ENCODE results near the gene TRIM41.
"Not testable (repeated sequence)": the region's sequence is repeated elsewhere in the genome, so short reads cannot be mapped to it uniquely, and the experiment has no call there.

TRIM41 gene

DNA sequence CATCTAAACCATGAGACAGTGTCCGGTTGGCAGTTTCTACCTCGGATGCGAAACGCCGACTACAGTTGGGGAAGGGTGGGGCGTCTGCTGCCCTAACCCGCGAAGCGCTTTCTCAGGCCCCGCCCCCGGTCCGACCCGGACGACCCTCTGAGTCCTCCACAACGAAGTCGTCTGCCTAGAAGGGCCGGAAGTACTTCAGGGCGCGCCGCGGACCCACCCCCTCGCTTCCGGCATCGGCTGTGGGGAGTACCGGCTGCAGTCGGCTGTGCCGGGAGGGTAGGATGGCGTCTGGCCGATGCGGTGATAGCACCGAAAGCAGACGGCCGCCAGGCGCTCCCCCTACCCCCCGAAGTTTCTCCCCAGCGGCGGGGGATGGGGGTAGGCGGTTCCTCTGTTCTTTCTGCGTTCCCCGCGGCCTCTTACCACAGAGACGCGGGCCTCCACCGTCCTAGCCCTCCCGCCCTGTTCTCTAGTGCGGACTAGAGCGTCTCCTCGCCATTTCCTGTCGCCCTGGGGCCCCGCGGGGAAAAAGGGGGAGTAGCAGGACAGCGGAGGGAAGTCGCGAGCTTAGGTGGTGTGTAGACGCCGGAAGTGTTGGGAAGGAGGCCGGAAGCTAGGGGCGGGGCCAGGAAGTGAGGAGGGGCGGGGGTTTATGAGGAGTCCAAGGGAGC lies at the start of gene TRIM41:
TSS of gene TRIM41 (plus strand) at position 224 of the 671 bp plus-strand sequence. CDS start 719 bp downstream, outside the sequence.
- peak; percentile 99 for DNase-seq

DNA sequence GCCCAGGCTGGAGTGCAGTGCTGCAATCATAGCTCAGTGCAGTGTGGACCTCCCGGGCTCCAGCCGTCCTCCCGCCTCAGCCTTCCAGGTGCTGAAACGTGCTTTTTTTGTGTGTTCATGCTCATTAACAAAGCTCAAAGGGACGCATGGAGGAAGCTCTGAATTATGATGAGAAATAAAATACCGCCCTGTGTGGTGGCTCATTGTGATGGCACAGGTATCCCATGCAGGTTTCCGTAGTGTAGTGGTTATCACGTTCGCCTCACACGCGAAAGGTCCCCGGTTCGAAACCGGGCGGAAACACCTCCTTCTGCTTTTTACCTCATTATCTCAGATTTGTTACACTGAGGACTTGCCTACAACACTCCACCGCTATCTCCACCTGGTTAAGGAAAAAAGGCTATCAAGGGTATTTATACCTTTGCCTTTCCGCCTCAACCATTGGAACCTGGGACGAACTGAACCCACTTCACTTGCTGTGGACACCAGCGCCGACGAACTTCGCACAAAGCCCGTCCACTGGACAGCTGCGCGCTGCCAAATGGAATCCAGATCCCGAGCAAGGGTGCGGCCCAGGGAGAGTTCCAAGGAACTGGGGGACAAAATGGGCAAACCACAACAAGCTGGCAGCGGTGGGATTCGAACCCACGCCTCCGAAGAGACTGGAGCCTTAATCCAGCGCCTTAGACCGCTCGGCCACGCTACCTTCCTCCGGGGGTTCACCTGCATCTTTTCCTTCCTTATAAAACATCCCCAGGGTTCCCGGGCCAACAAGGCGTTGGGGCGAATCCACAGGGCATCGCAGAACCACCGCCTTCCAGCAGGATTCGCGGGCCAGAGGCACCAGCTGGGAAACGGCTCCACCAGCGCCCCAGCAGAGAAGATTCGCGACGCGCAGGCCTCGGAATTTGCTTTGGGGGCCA lies 49.4 kb upstream of the TRIM41 start:
- DNase-seq = peak; percentile 36

- no peak for DNase-seq
Measured at GRCh38 chr5:181176254-181176952, 46.7 kb upstream of the TRIM41 start.

DNA sequence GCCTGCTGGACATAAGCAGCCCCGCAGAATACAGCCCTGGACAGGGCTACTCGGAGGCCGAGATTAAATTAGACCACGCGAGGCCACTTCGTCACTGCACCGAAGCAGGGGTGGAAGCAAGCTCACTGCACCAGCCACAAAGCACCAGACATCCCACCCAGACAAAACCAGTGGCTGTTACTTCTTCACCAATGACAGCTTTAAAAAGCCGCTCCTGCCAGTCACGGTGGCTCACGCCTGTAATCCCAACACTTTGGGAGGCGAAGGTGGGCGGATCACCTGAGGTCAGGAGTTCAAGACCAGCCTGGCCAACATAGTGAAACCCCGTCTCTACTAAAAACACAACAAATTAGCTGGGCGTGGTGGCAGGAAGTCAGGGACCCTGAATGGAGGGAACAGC lies 45.5 kb upstream of the TRIM41 start:
- DNase-seq = not testable (repeated sequence)

- peak; percentile 76 for DNase-seq
Measured at GRCh38 chr5:181181650-181182565, 41.2 kb upstream of the TRIM41 start.

GRCh38 chr5:181182651-181183050 lies 40.4 kb upstream of the TRIM41 start:
- DNase-seq = peak; percentile 28

DNA sequence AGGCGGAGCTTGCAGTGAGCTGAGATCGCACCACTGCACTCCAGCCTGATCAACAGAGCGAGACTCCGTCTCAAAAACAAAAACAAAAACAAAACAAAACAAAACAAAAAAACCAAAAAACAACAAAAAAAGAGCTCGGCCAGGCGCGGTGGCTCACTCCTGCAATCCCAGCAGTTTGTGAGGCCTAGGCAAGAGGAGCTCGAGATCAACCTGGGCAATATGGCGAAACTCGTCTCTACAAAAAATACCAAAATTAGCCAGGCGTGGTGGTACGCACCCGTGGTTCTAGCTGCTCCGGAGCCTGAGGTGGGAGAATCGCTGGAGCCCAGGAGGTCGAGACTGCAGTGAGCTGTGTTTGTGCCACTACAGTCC lies 38.2 kb upstream of the TRIM41 start:
- no peak for DNase-seq

- no peak for DNase-seq
Measured at GRCh38 chr5:181185560-181185959, 37.5 kb upstream of the TRIM41 start.

- DNase-seq = no peak
Measured at GRCh38 chr5:181186022-181186421, 37.1 kb upstream of the TRIM41 start.

DNA sequence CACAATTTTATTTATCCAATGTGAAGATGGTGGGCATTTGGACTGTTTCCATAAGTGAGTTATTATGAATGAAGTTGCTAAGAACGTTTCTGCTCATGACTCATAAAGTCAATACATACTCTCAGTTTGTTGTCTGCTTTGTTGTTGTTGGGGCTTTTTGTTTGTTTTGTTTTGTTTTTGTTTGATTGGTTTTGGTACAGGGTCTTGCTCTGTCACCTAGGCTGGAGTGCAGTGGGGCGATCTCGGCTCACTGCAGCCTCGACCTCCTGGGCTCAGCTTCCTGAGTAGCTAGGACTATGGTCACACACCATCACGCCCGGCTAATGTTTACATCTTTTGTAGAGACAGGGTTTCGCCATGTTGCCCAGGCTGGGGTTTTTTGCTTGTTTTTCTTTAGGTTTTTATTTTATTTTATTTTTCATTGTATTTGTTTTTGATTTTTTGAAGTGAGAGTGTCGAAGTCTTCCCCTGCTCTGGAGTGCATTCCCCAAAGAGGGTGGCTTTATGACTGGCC lies 36.0 kb upstream of the TRIM41 start:
- no peak for DNase-seq

- peak; percentile 52 for DNase-seq
Measured at GRCh38 chr5:181187500-181188213, 35.4 kb upstream of the TRIM41 start.

DNA sequence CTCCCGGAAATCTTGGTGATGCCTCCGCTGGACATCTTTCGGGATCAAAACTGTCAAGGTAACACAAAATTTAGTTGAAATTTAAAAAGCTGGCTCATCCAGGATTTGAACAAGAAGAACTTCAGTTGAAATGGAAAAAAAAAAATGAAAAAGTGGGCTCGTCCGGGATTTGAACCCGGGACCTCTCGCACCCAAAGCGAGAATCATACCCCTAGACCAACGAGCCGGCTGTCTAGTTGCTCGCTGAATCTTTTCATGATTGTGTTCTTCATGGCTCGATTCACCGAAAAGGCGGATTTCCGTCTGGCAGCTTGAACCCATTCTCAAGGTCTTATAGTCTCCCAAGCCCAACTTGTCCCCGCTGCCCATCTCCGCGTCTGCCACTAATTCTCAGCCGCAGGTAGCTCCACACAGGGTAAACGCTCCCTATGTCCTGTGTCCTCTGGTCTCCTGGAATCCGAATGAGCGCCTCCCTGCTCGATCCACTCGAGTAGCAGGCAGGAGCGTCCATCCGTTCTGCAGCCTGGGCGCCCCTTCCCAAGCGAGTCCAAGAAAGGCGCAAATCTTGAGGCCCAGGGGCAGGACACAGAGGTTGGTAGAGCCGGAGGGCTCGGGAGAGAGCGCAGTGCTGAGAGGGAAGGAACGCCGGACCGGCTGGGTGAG lies 34.2 kb upstream of the TRIM41 start:
- DNase-seq = peak; percentile 78

- DNase-seq = peak; percentile 51
Measured at GRCh38 chr5:181189363-181189961, 33.6 kb upstream of the TRIM41 start.

- DNase-seq = peak; percentile 49
Measured at GRCh38 chr5:181189962-181190710, 32.9 kb upstream of the TRIM41 start.

- peak; percentile 61 for DNase-seq
Measured at GRCh38 chr5:181190711-181191525, 32.2 kb upstream of the TRIM41 start.

GRCh38 chr5:181191526-181192336 lies 31.4 kb upstream of the TRIM41 start:
- peak; percentile 96 for DNase-seq

- no peak for DNase-seq
Measured at GRCh38 chr5:181192337-181193046, 30.6 kb upstream of the TRIM41 start.
